GM19468 (cell line): Measurements from ENCODE around the gene PHOX2B.
"Not testable (repeated sequence)": the region's sequence is repeated elsewhere in the genome, so short reads cannot be mapped to it uniquely, and the experiment has no call there.

ENCODE experiments used
- ATAC-seq: cut with Tn5 transposase; IDR thresholded peaks from one replicate; pipeline ENCODE4 v1.9.1; 2021; ENCODE audit warnings: mild to moderate bottlenecking, moderate library complexity, moderate number of reproducible peaks; ENCODE audit not compliant: unreplicated experiment; ENCODE audit errors: extremely low read depth

PHOX2B gene

DNA sequence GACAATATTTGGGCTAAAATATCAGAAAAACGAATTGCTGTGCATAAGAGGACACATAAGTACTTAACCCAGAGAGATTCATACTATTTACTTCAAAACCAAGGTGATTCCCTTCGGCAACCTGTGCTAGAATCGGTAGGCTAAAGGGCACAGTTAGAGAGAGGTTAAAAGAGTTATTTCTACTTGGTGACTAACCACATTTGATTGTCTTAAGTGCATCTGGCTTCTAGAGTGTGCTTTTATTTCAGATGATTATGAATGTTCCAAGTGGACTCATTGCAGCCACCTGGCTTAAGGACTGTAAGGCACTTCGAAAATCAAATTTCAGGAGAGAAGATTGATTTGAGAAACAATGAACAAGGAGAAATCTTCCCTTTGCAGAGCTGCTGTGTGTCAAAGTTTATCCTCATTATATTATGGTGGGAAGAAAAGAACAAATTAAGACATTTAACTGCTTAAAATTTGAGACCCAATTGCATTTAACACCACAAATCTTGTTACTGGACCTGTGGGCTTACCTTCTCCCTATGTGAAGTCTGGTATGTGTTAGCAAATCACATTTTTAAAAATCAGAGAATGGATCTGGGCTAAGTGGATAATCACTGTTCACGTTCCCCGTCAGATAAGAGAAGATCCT lies 34.0 kb downstream of the PHOX2B start:
- no peak for ATAC-seq

DNA sequence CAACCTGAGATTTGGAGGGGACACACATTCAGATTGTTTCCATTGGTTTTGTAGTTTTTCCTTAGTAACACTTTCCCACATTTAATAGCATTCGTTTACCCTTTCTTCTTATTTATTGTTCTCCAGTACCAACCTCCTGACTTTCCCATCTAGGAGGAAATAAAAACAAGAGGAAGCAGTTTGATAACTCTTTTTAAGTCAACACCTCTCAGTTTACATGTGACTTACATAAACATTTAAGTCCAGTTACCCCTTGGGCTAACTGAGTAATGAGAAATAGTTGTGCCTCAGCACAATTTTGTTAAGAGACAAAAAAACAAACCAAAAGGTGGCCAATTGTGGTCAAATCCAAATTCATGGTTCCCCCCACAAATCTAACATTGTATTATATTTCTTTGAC lies 34.8 kb downstream of the PHOX2B start:
- no peak for ATAC-seq

DNA sequence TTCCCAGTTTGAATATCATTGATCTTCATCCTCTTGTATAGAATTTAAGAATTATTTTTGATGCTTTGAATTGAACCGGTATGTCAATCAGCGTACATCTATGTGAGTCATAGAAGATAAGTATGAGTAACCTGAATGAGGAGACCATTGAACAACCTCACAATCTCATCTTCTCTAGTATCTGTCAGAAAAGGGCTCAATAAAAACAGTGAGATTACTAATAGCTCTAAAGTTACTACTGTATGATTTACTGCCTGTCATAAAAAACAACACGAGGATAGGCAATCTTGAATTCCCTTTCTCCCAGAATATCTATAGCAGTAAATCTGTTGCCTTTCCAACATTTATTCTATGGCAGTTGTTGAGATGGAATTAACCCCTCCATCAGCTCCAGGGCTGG lies 36.1 kb downstream of the PHOX2B start:
- no peak for ATAC-seq

DNA sequence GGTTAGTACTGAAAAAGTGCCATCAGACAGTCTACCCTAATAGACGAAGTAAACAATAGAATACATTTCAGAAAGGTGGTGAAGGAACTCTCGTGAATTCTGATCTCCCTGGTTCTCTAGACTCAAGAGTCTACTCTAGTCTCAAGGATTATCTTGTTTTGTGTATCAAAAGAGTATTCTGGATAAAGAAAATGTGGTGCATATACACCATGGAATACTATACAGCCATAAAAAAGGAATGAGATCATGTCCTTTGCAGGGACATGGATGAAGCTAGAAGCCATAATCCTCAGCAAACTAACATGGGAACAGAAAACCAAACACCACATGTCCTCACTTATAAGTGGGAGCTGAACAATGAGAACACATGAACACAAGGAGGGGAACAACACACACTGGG lies 36.9 kb downstream of the PHOX2B start:
- not testable (repeated sequence) for ATAC-seq

DNA sequence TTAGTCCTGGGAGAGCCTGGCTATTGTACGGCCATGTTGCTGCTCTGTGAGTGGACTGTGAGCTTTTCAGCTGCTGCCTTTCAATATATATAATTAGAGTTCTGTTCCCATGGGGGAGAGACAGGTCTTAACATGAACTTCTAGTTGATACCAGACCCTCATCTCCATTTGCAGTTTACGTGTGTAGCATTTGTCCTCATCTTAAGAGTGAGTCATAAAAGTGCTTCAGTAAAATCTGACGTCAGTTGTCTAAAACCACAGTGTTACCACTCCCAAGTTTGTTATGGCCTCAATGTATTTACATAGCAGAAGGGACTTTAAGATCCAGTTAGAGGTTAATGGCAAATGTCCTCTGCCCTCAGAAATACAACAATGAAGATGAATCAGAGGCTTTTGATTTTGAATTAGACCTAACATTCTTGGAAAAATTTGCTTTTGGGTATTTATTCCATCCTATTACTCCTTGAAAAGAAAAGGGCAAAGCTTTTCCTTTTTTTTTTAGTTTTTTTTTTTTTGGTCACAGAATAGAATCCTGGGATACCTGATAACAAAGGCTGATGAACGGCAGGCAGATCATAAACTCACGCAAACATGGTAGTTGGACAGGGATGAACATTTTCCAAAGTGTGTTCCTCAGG lies 38.6 kb downstream of the PHOX2B start:
- no peak for ATAC-seq

DNA sequence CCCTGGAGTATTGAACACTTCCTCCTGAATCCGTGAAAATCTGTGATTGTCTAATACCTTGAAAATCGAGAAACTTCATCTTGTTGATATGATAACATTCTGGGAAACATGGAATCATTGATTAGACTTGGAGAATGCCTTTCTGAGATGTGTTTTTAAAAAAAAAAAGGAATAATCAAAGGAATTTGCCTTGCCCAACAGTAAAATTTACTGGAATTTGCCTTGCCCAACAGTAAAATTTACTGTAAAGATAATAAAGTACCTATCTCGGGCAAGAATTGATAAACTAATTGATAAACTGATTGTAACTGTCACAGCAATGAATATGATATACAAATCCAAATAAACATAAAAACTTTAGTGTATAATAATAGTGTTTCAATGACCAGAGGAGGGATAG lies 44.7 kb downstream of the PHOX2B start:
- ATAC-seq, result no peak

DNA sequence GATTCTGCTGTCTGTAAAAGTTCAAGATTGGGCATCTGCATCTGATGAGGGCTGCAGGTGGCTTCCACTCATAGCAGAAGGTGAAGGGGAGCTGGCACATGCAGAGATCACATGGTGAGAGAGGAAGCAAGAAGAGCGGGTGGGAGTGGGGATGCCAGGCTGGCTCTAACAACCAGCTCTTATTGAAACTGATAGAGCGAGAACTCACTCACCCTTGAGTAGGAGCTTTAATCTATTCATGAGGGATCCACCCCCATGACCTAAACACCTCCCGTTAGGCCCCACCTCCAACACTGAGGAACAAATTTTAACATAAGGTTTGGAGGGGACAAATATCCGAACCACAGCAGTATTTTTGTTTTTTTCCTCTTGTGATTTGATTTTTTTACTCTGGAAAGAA lies 45.8 kb downstream of the PHOX2B start:
- ATAC-seq, result no peak

DNA sequence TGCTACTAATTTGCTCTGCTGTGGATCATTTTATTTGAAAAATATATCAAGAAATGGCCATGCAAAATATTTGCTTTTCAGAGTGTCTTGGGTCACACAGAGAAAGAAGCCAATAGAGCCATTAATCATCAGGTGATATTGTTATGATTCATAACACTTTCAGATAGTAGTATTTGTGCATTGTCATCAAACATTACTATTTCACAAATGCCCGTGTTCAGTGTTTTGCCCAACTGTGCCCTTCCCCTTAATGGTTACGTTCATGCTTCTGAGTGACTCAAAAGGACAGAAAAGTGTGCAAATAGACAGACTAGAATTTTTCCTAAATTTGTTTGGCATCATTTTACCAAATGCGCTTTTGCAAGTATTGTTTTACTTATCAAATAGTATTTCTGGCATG lies 46.5 kb downstream of the PHOX2B start:
- no peak for ATAC-seq

DNA sequence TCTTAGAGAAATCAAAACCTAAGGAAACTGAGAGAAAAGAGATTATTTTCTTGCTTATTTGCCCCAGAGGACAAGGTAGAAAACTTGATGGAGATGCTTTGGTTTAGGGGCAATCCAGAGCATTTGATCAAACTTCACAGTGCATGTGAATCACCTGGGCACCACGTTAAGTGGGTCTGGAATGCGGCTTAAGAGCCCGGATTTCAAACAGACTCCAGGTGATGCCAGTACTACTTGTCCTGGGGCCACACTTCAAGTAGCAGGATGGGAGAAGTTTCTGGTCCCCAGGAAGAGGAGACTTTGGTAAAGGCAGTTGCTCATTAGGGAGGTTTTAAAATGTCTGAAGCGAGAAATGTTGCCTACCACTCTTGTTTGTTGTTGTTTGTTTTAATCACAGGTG lies 51.8 kb downstream of the PHOX2B start:
- no peak for ATAC-seq

DNA sequence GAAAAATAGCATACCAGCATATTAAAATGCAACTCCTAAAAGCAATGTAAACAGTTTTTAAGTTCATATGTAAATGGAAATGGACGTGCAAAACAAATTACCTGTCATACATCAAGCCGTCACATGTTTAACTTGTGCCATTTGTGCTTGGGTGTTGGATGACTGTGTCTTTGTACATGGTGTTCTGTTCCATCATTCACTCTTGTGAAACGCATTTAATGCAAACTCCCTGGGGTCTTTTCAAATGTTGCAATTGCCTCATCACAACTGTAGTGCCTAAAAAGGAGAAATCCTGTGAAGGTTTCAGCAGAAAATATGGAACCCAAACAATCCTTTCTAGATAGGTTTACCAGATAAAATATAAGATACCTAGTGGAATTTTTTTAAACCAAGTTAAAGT lies 52.4 kb downstream of the PHOX2B start:
- no peak for ATAC-seq
